NCI-H774 (cell line): ENCODE data around the gene FAF2.
A peak's percentile ranks its signal among the peaks of the same experiment; 100 is the strongest.

Source experiments
- DNase-seq: peaks from one replicate; lab custom pipeline; 2025; lab: John Stamatoyannopoulos, UW

The FAF2 gene

GRCh38 chr5:176530983-176531901, 83.1 kb downstream of the FAF2 start:
- DNase-seq, result no peak

- DNase-seq, result no peak
Measured at GRCh38 chr5:176531902-176532493, 83.8 kb downstream of the FAF2 start.

- DNase-seq, result no peak
Measured at GRCh38 chr5:176532795-176533194, 84.6 kb downstream of the FAF2 start.

- DNase-seq, result no peak
Measured at GRCh38 chr5:176533390-176533789, 85.2 kb downstream of the FAF2 start.

- DNase-seq, result no peak
Measured at GRCh38 chr5:176533894-176534611, 85.9 kb downstream of the FAF2 start.

GRCh38 chr5:176534640-176535039, 86.5 kb downstream of the FAF2 start:
- DNase-seq, result no peak

- no peak for DNase-seq
Measured at GRCh38 chr5:176535101-176535663, 87.0 kb downstream of the FAF2 start.

- no peak for DNase-seq
Measured at GRCh38 chr5:176535664-176536131, 87.5 kb downstream of the FAF2 start.

GRCh38 chr5:176536132-176536901, 88.1 kb downstream of the FAF2 start:
- peak; percentile 31 for DNase-seq

- peak; percentile 94 for DNase-seq
Measured at GRCh38 chr5:176536902-176537553, 88.8 kb downstream of the FAF2 start, which contains the start of gene RNF44. TSS of gene RNF44 (minus strand) at chr5:176537402. CDS start at chr5:176532472, 4,930 bp downstream.

GRCh38 chr5:176537554-176538229, 89.5 kb downstream of the FAF2 start:
- DNase-seq, result peak; percentile 98

- no peak for DNase-seq
Measured at GRCh38 chr5:176538230-176538988, 90.2 kb downstream of the FAF2 start.

- no peak for DNase-seq
Measured at GRCh38 chr5:176538989-176539384, 90.8 kb downstream of the FAF2 start.

- DNase-seq, result no peak
Measured at GRCh38 chr5:176540476-176540899, 92.3 kb downstream of the FAF2 start.

GRCh38 chr5:176540956-176541337, 92.8 kb downstream of the FAF2 start:
- DNase-seq, result no peak

GRCh38 chr5:176541338-176542134, 93.4 kb downstream of the FAF2 start:
- no peak for DNase-seq

GRCh38 chr5:176542135-176542595, 94.0 kb downstream of the FAF2 start:
- no peak for DNase-seq

- DNase-seq, result no peak
Measured at GRCh38 chr5:176542596-176543427, 94.6 kb downstream of the FAF2 start.
